ENCODE data around the gene ZSWIM9.

Gene ZSWIM9

DNA sequence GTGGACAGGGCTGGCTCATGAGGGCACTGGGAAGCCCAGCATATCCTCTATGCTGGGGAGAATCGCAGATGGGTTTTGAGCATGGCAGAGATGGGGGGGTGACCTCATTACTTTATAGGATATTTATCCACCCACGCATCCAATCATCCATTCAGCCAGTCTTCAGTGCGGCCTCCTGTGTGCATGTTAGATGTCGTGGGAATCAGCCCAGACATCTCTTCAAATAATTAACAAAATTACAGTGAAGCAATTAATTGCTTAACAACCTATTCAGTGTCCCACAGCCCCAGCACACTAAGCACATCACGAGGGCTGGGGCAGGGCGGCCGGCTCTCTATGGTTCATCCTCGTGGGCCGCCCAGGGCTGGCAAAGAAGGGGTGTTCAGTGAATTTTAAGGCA is 21.9 kb upstream of the ZSWIM9 start:
- Histone ChIP-seq H3K27ac (ENCODE audit: extremely low read depth, low read depth, low read length) (no peak overlapping the region), H3K4me3 (ENCODE audit: low read depth, low read length) (no peak overlapping the region), H3K36me3 (ENCODE audit: control insufficient read depth in 2 of 2, insufficient read depth in 1 of 2, low read length in 2 of 2) (peaks cover 81 to 88% of the 10 kb centered on the region in 2 experiments), H3K9me3 (ENCODE audit: control insufficient read depth, insufficient read depth, low read depth, low read length) (no peaks in the 10 kb centered on the region), H3K4me1 (ENCODE audit: control insufficient read depth, insufficient read depth, low read length) (no peaks in the 10 kb centered on the region)
- ChIA-PET POLR2A (no interaction called here), CTCF (interaction anchor here (0.9 to 3.0 kb wide), 2 partner anchors 22 to 46 kb away, joined by 3 to 11 read pairs; no protein-coding TSS in a partner anchor)
- TF ChIP-seq RBAK (tag by site-specific recombination; IDR thresholded peaks at IDR 0.05) (no peak), ZSCAN23 (tag by site-specific recombination; IDR thresholded peaks at IDR 0.05) (no peak), ZNF366 (tag by site-specific recombination; conservative IDR thresholded peaks at IDR 0.05) (no peak), ZNF354C (tag by site-specific recombination; IDR thresholded peaks at IDR 0.05; ENCODE audit: borderline replicate concordance, low read depth) (no peak), ZNF121 (tag by site-specific recombination; IDR thresholded peaks at IDR 0.05) (no peak), ZFHX2 (tag by site-specific recombination; conservative IDR thresholded peaks at IDR 0.05) (no peak), OSR2 (tag by site-specific recombination; IDR thresholded peaks at IDR 0.05) (no peak), ZFP37 (tag by site-specific recombination; IDR thresholded peaks at IDR 0.05) (no peak), ZNF350 (tag by site-specific recombination; IDR thresholded peaks at IDR 0.05) (no peak), ZNF37A (tag by site-specific recombination; IDR thresholded peaks at IDR 0.05) (no peak), ZNF19 (tag by site-specific recombination; IDR thresholded peaks at IDR 0.05; ENCODE audit: low read depth) (no peak), ZNF785 (tag by site-specific recombination; IDR thresholded peaks at IDR 0.05) (no peak)
- TF ChIP-seq, protein P1, sequence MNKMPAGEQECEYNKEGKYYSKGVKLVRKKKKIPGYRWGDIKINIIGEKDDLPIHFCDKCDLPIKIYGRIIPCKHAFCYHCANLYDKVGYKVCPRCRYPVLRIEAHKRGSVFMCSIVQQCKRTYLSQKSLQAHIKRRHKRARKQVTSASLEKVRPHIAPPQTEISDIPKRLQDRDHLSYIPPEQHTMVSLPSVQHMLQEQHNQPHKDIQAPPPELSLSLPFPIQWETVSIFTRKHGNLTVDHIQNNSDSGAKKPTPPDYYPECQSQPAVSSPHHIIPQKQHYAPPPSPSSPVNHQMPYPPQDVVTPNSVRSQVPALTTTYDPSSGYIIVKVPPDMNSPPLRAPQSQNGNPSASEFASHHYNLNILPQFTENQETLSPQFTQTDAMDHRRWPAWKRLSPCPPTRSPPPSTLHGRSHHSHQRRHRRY (tag by site-specific recombination; IDR thresholded peaks at IDR 0.05), result no peak
- TF ChIP-seq, protein P2, sequence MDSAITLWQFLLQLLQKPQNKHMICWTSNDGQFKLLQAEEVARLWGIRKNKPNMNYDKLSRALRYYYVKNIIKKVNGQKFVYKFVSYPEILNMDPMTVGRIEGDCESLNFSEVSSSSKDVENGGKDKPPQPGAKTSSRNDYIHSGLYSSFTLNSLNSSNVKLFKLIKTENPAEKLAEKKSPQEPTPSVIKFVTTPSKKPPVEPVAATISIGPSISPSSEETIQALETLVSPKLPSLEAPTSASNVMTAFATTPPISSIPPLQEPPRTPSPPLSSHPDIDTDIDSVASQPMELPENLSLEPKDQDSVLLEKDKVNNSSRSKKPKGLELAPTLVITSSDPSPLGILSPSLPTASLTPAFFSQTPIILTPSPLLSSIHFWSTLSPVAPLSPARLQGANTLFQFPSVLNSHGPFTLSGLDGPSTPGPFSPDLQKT (IDR thresholded peaks at IDR 0.05; ENCODE audit: borderline replicate concordance, low read depth, low read length), result no peak
- TF ChIP-seq, protein P3, sequence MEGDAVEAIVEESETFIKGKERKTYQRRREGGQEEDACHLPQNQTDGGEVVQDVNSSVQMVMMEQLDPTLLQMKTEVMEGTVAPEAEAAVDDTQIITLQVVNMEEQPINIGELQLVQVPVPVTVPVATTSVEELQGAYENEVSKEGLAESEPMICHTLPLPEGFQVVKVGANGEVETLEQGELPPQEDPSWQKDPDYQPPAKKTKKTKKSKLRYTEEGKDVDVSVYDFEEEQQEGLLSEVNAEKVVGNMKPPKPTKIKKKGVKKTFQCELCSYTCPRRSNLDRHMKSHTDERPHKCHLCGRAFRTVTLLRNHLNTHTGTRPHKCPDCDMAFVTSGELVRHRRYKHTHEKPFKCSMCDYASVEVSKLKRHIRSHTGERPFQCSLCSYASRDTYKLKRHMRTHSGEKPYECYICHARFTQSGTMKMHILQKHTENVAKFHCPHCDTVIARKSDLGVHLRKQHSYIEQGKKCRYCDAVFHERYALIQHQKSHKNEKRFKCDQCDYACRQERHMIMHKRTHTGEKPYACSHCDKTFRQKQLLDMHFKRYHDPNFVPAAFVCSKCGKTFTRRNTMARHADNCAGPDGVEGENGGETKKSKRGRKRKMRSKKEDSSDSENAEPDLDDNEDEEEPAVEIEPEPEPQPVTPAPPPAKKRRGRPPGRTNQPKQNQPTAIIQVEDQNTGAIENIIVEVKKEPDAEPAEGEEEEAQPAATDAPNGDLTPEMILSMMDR (tag by site-specific recombination; IDR thresholded peaks at IDR 0.05), result no peak
- TF ChIP-seq, protein P4, sequence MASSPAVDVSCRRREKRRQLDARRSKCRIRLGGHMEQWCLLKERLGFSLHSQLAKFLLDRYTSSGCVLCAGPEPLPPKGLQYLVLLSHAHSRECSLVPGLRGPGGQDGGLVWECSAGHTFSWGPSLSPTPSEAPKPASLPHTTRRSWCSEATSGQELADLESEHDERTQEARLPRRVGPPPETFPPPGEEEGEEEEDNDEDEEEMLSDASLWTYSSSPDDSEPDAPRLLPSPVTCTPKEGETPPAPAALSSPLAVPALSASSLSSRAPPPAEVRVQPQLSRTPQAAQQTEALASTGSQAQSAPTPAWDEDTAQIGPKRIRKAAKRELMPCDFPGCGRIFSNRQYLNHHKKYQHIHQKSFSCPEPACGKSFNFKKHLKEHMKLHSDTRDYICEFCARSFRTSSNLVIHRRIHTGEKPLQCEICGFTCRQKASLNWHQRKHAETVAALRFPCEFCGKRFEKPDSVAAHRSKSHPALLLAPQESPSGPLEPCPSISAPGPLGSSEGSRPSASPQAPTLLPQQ (tag by site-specific recombination; IDR thresholded peaks at IDR 0.05), result no peak

DNA sequence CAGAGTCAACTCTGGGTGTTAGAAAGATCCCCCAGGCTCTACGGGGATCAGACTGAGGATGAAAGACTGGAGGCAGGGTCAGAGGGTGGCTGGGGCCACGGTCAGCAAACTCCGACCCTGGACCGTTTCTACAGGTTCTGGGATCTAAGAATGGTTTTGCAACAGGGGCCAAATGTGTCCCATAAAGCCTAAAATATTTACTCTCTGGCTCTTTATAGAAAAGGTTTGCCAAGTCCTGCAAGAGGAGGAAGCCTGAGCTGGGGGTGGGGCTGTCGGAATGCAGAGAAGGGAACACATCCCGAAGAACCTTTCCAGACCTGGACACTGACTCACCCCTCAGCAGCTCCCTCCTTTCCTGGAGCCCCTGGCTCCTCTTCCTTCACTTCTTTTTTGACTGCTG is 21.1 kb upstream of the ZSWIM9 start:
- Histone ChIP-seq H3K4me1 (ENCODE audit: control insufficient read depth, insufficient read depth, low read length) (no peaks in the 10 kb centered on the region), H3K27ac (ENCODE audit: extremely low read depth, low read depth, low read length) (no peak overlapping the region), H3K4me3 (ENCODE audit: low read depth, low read length) (no peak overlapping the region), H3K36me3 (ENCODE audit: control insufficient read depth in 2 of 2, insufficient read depth in 1 of 2, low read length in 2 of 2) (peaks cover 82 to 88% of the 10 kb centered on the region in 2 experiments), H3K9me3 (ENCODE audit: control insufficient read depth, insufficient read depth, low read depth, low read length) (no peaks in the 10 kb centered on the region)
- ChIA-PET POLR2A (no interaction called here), CTCF (interaction anchor here (1.0 to 3.0 kb wide), 3 partner anchors 46 to 186 kb away, joined by 4 to 14 read pairs (median 11); no protein-coding TSS in a partner anchor)
- TF ChIP-seq KLF16 (tag by site-specific recombination; IDR thresholded peaks at IDR 0.05), result no peak
- TF ChIP-seq, protein P5, sequence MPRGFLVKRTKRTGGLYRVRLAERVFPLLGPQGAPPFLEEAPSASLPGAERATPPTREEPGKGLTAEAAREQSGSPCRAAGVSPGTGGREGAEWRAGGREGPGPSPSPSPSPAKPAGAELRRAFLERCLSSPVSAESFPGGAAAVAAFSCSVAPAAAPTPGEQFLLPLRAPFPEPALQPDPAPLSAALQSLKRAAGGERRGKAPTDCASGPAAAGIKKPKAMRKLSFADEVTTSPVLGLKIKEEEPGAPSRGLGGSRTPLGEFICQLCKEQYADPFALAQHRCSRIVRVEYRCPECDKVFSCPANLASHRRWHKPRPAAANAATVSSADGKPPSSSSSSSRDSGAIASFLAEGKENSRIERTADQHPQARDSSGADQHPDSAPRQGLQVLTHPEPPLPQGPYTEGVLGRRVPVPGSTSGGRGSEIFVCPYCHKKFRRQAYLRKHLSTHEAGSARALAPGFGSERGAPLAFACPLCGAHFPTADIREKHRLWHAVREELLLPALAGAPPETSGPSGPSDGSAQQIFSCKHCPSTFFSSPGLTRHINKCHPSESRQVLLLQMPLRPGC (tag by site-specific recombination; IDR thresholded peaks at IDR 0.05), result no peak
- no peak for TF ChIP-seq ZNF555 (tag by site-specific recombination; conservative IDR thresholded peaks at IDR 0.05)
- no peak for TF ChIP-seq GLI4 (tag by site-specific recombination; IDR thresholded peaks at IDR 0.05)
- TF ChIP-seq GFI1B (tag by site-specific recombination; IDR thresholded peaks at IDR 0.05), result no peak
- TF ChIP-seq, protein P6, sequence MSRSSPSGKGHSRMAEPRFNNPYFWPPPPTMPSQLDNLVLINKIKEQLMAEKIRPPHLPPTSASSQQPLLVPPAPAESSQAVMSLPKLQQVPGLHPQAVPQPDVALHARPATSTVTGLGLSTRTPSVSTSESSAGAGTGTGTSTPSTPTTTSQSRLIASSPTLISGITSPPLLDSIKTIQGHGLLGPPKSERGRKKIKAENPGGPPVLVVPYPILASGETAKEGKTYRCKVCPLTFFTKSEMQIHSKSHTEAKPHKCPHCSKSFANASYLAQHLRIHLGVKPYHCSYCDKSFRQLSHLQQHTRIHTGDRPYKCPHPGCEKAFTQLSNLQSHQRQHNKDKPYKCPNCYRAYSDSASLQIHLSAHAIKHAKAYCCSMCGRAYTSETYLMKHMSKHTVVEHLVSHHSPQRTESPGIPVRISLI (tag by site-specific recombination; IDR thresholded peaks at IDR 0.05), result no peak
- no peak for TF ChIP-seq BCL11B (tag by site-specific recombination; IDR thresholded peaks at IDR 0.05; ENCODE audit: low read depth)
- no peak for TF ChIP-seq TCF7L2 (IDR thresholded peaks at IDR 0.05; ENCODE audit: borderline replicate concordance, low read depth, low read length)
- no peak for TF ChIP-seq ZNF175 (tag by site-specific recombination; IDR thresholded peaks at IDR 0.05)
- no peak for TF ChIP-seq ZNF37A (tag by site-specific recombination; IDR thresholded peaks at IDR 0.05)
- no peak for TF ChIP-seq ZNF501 (tag by site-specific recombination; IDR thresholded peaks at IDR 0.05)
- TF ChIP-seq ZNF548 (tag by site-specific recombination; IDR thresholded peaks at IDR 0.05), result no peak
- TF ChIP-seq OSR2 (tag by site-specific recombination; IDR thresholded peaks at IDR 0.05), result no peak
- no peak for TF ChIP-seq ZNF221 (tag by site-specific recombination; IDR thresholded peaks at IDR 0.05; ENCODE audit: borderline replicate concordance)
- TF ChIP-seq HOXD13 (CRISPR knock-in tag; IDR thresholded peaks at IDR 0.05; ENCODE audit: borderline replicate concordance), result no peak

Data from HEK293 (cell line).